Measurements from ENCODE around the gene MTA2.
"Not testable (repeated sequence)": the region's sequence is repeated elsewhere in the genome, so short reads cannot be mapped to it uniquely, and the experiment has no call there.

MTA2 gene

GRCh38 chr11:62553839-62554361 lies 47.8 kb downstream of the MTA2 start:
- Histone ChIP-seq H2AFZ (ENCODE audit: low read depth) (no peak overlapping the region), H3K4me2 (peak overlapping the region; percentile 93)

GRCh38 chr11:62553080-62553838 lies 48.4 kb downstream of the MTA2 start:
- no peak for TF ChIP-seq CTCF (conservative IDR thresholded peaks at IDR 0.05; ENCODE audit: low read depth, low read length)
- H3K36me3 ChIP-seq (ENCODE audit: insufficient read depth): no peaks in the 10 kb centered on the region
- no peak overlapping the region for H3K4me3 ChIP-seq (IDR thresholded peaks at IDR 0.05; ENCODE audit: insufficient read depth, low read depth, low read length)
- peak overlapping the region; percentile 93 for H3K4me2 ChIP-seq
- no peak overlapping the region for H2AFZ ChIP-seq (ENCODE audit: low read depth)
- H3K27me3 ChIP-seq (ENCODE audit: insufficient read depth, low read depth): no peaks in the 10 kb centered on the region
- peak overlapping the region; percentile 60; the same call in 1 of the 2 replicates for H3K9ac ChIP-seq
- H3K27ac ChIP-seq: peak overlapping the region; percentile 97
- H4K20me1 ChIP-seq (ENCODE audit: insufficient read depth): no peaks in the 10 kb centered on the region
- peaks cover 87% of the 10 kb centered on the region for H3K4me1 ChIP-seq (ENCODE audit: low read depth, poor library complexity, severe bottlenecking)
- no peaks in the 10 kb centered on the region; the same call in 1 of the 2 replicates for H3K79me2 ChIP-seq (ENCODE audit: insufficient read depth, low read depth)

More at GRCh38 chr11:62553839-62554361, 47.8 kb downstream of the MTA2 start:
- Histone ChIP-seq H3K36me3 (ENCODE audit: insufficient read depth) (peaks cover 2% of the 10 kb centered on the region; the same call in 1 of the 2 replicates), H3K27ac (peak overlapping the region; percentile 97; the same call in 1 of the 2 replicates), H3K27me3 (ENCODE audit: insufficient read depth, low read depth) (no peaks in the 10 kb centered on the region), H3K9ac (no peak overlapping the region; the same call in 1 of the 2 replicates), H4K20me1 (ENCODE audit: insufficient read depth) (no peaks in the 10 kb centered on the region), H3K79me2 (ENCODE audit: insufficient read depth, low read depth) (no peaks in the 10 kb centered on the region; the same call in 1 of the 2 replicates), H3K4me3 (IDR thresholded peaks at IDR 0.05; ENCODE audit: insufficient read depth, low read depth, low read length) (no peak overlapping the region), H3K4me1 (ENCODE audit: low read depth, poor library complexity, severe bottlenecking) (peaks cover 92% of the 10 kb centered on the region)
- TF ChIP-seq CTCF (conservative IDR thresholded peaks at IDR 0.05; ENCODE audit: low read depth, low read length): no peak

GRCh38 chr11:62552485-62553079 lies 49.1 kb downstream of the MTA2 start:
- no peaks in the 10 kb centered on the region for H3K27me3 ChIP-seq (ENCODE audit: insufficient read depth, low read depth)
- no peaks in the 10 kb centered on the region for H4K20me1 ChIP-seq (ENCODE audit: insufficient read depth)
- peak overlapping the region; percentile 93 for H3K4me2 ChIP-seq
- no peak for TF ChIP-seq CTCF (conservative IDR thresholded peaks at IDR 0.05; ENCODE audit: low read depth, low read length)
- H2AFZ ChIP-seq (ENCODE audit: low read depth): no peak overlapping the region
- H3K9ac ChIP-seq: peak overlapping the region; percentile 60; the same call in 1 of the 2 replicates
- no peak overlapping the region for H3K4me3 ChIP-seq (IDR thresholded peaks at IDR 0.05; ENCODE audit: insufficient read depth, low read depth, low read length)
- H3K36me3 ChIP-seq (ENCODE audit: insufficient read depth): no peaks in the 10 kb centered on the region
- no peaks in the 10 kb centered on the region; the same call in 1 of the 2 replicates for H3K79me2 ChIP-seq (ENCODE audit: insufficient read depth, low read depth)
- H3K4me1 ChIP-seq (ENCODE audit: low read depth, poor library complexity, severe bottlenecking): peaks cover 87% of the 10 kb centered on the region
- H3K27ac ChIP-seq: peak overlapping the region; percentile 97

GRCh38 chr11:62550478-62550877 lies 51.2 kb downstream of the MTA2 start:
- peaks cover 10% of the 10 kb centered on the region; the same call in 1 of the 2 replicates for H3K79me2 ChIP-seq (ENCODE audit: insufficient read depth, low read depth)
- peaks cover 75% of the 10 kb centered on the region for H3K4me1 ChIP-seq (ENCODE audit: low read depth, poor library complexity, severe bottlenecking)
- H4K20me1 ChIP-seq (ENCODE audit: insufficient read depth); H3K9ac ChIP-seq; H3K36me3 ChIP-seq (ENCODE audit: insufficient read depth); H3K4me2 ChIP-seq; H3K27me3 ChIP-seq (ENCODE audit: insufficient read depth, low read depth); H2AFZ ChIP-seq (ENCODE audit: low read depth); H3K4me3 ChIP-seq (IDR thresholded peaks at IDR 0.05; ENCODE audit: insufficient read depth, low read depth, low read length): not testable (repeated sequence)
- H3K27ac ChIP-seq: peak overlapping the region; percentile 97; the same call in 1 of the 2 replicates

Data from KMS-11 (cell line).